HCT116 (cell line): ENCODE data around the gene ACTA2. TPM values are rescaled to one million over a fixed set of nuclear protein-coding genes. Genes with fewer than 3 reads are reported as not detected.

Experiments
- ATAC-seq: fragments of 200-7000 bp; cut with Tn5 transposase; 2 replicates; pipeline ENCODE4 v1.9.1; 2020; ENCODE audit warnings: mild to moderate bottlenecking, moderate library complexity
- BruUV-seq: library from RNA; stranded (reverse); fragments of 400-500 nt; replicated peaks from 2 replicates; lab custom pipeline; 2021; lab: Mats Ljungman, UMichigan
- CTCF ChIA-PET: fragments of 300-600 bp; sonication (Branson Sonifier 250); formaldehyde crosslinking; loops from one replicate; lab custom pipeline; 2021; ENCODE audit warnings: antibody characterized with exemption; lab: Charles Lee
- POLR2A ChIA-PET: fragments of 300-600, 350-600 bp; sonication (Branson Sonifier 250); formaldehyde crosslinking; loops from one replicate; lab custom pipeline; 2021; ENCODE audit warnings: antibody characterized with exemption; lab: Charles Lee
- RAD21 ChIA-PET, 2 experiments: fragments of 300-600 bp; sonication (Branson Sonifier 250); formaldehyde crosslinking; loops; one replicate each; lab custom pipeline; 2023; ENCODE audit warnings: low total read pairs in 2 of 2; ENCODE audit not compliant: uncharacterized antibody in 2 of 2, unreplicated experiment in 2 of 2, low non-redundant PET in 1 of 2; lab: Charles Lee
- DNase-seq: peaks from one replicate; pipeline ENCODE4 v3.0.0-alpha.2; 2010; ENCODE audit warnings: low read depth, low spot score
- H2AFZ ChIP-seq: fragments of 200-600 bp; shearing (Covaris generic), sonication (generic); 2 replicates; pipeline ENCODE4 v1.6.1; 2017; ENCODE audit warnings: low read depth, mixed run types, mixed read lengths, antibody characterized with exemption, low read length; ENCODE audit not compliant: poor library complexity, severe bottlenecking
- H3K27ac ChIP-seq: 2 replicates; pipeline ENCODE4 v1.5.1; 2012; ENCODE audit warnings: low read depth, low read length
- H3K27me3 ChIP-seq: fragments of 200-600 bp; sonication (generic); 2 replicates; pipeline ENCODE4 v1.6.1; 2016; ENCODE audit warnings: mixed run types, low read length, mixed read lengths; ENCODE audit not compliant: insufficient read depth
- H3K36me3 ChIP-seq, 2 experiments: fragments of 200-500 bp in 1 of 2; fragments of 200-600 bp in 1 of 2; sonication (Bioruptor generic) in 1 of 2; sonication (generic) in 1 of 2; 2 replicates each; pipeline versions ENCODE4 v1.5.1 to v1.6.1; 2014 to 2016; ENCODE audit warnings: low read length in 2 of 2, inconsistent platforms in 1 of 2, mixed read lengths in 1 of 2, mixed run types in 1 of 2; ENCODE audit not compliant: insufficient read depth in 2 of 2, control insufficient read depth in 1 of 2
- H3K4me1 ChIP-seq, 2 experiments: fragments of 200-600 bp in 1 of 2; sonication (generic) in 1 of 2; 2 replicates each; pipeline versions ENCODE4 v1.5.1 to v1.6.1; 2012 to 2017; ENCODE audit warnings: low read length in 2 of 2, inconsistent platforms in 1 of 2, mild to moderate bottlenecking in 1 of 2, mixed read lengths in 1 of 2, mixed run types in 1 of 2, moderate library complexity in 1 of 2; ENCODE audit not compliant: insufficient read depth in 2 of 2, control insufficient read depth in 1 of 2
- H3K4me2 ChIP-seq: fragments of 200-600 bp; sonication (generic); 2 replicates; pipeline ENCODE4 v1.6.1; 2017; ENCODE audit warnings: mixed run types, low read length, mixed read lengths
- H3K4me3 ChIP-seq, 2 experiments: fragments of 200-600 bp in 1 of 2; sonication (generic) in 1 of 2; replicated peaks in 1 of 2; 2 replicates each; pipeline ENCODE4 v1.5.1; 2011 to 2016; ENCODE audit warnings: low read length in 2 of 2, control low read depth in 1 of 2, low read depth in 1 of 2, mild to moderate bottlenecking in 1 of 2, mixed read lengths in 1 of 2, mixed run types in 1 of 2
- H3K79me2 ChIP-seq: fragments of 200-600 bp; sonication (generic); 2 replicates; pipeline ENCODE4 v1.6.1; 2017; ENCODE audit warnings: mild to moderate bottlenecking, mixed run types, low read length, moderate library complexity, mixed read lengths; ENCODE audit not compliant: insufficient read depth
- H3K9ac ChIP-seq: fragments of 200-600 bp; sonication (generic); 2 replicates; pipeline ENCODE4 v1.6.1; 2016; ENCODE audit warnings: low read length, mixed read lengths
- H3K9me2 ChIP-seq: fragments of 200-600 bp; sonication (generic), shearing (Covaris generic); 2 replicates; pipeline ENCODE4 v1.6.1; 2017; ENCODE audit warnings: mixed run types, mild to moderate bottlenecking, moderate library complexity; ENCODE audit not compliant: insufficient read depth
- H3K9me3 ChIP-seq, 2 experiments: fragments of 200-500 bp in 1 of 2; fragments of 200-600 bp in 1 of 2; sonication (Bioruptor generic) in 1 of 2; sonication (generic) in 1 of 2; 2 replicates each; pipeline ENCODE4 v1.6.1; 2014 to 2017; ENCODE audit warnings: low read length in 2 of 2, mixed read lengths in 2 of 2, inconsistent platforms in 1 of 2, low read depth in 1 of 2, mild to moderate bottlenecking in 1 of 2, mixed run types in 1 of 2, moderate library complexity in 1 of 2; ENCODE audit not compliant: control insufficient read depth in 1 of 2, insufficient read depth in 1 of 2
- H4K20me1 ChIP-seq: fragments of 200-600 bp; sonication (generic), shearing (Covaris generic); 2 replicates; pipeline ENCODE4 v1.6.1; 2017; ENCODE audit warnings: mixed run types, mild to moderate bottlenecking, moderate library complexity; ENCODE audit not compliant: insufficient read depth
- CBX3 ChIP-seq: IDR thresholded peaks from 2 replicates; pipeline ENCODE4 v1.6.1; 2012; ENCODE audit warnings: low read depth
- CEBPB ChIP-seq: IDR thresholded peaks from 2 replicates; pipeline ENCODE4 v1.6.1; 2012; ENCODE audit warnings: low read depth
- EGR1 ChIP-seq: IDR thresholded peaks from 2 replicates; pipeline ENCODE4 v1.6.1; 2012; ENCODE audit warnings: low read depth
- ELF1 ChIP-seq: IDR thresholded peaks from 2 replicates; pipeline ENCODE4 v1.6.1; 2012; ENCODE audit warnings: low read depth, borderline replicate concordance
- EZH2 ChIP-seq: fragments of 200-600 bp; sonication (generic); IDR thresholded peaks from 2 replicates; pipeline ENCODE4 v1.6.1; 2017; ENCODE audit warnings: antibody characterized with exemption, mixed run types
- EZH2phosphoT487 ChIP-seq: fragments of 200-600 bp; IDR thresholded peaks from 2 replicates; pipeline ENCODE4 v1.6.1; 2018; ENCODE audit warnings: antibody characterized with exemption, borderline replicate concordance
- JUND ChIP-seq: IDR thresholded peaks from 2 replicates; pipeline ENCODE4 v1.6.1; 2012
- POLR2A ChIP-seq: IDR thresholded peaks from 2 replicates; pipeline ENCODE4 v1.7.0; 2011; ENCODE audit warnings: borderline replicate concordance; ENCODE audit not compliant: insufficient read depth, insufficient read length; ENCODE audit errors: extremely low read depth
- POLR2AphosphoS5 ChIP-seq: IDR thresholded peaks from 2 replicates; pipeline ENCODE4 v1.6.1; 2011; ENCODE audit warnings: mild to moderate bottlenecking, low read depth, low read length, moderate library complexity
- RAD21 ChIP-seq: IDR thresholded peaks from 2 replicates; pipeline ENCODE4 v1.6.1; 2012; ENCODE audit warnings: low read depth, mild to moderate bottlenecking
- SIN3A ChIP-seq: IDR thresholded peaks from 2 replicates; pipeline ENCODE4 v1.6.1; 2012; ENCODE audit warnings: low read depth
- SP1 ChIP-seq: IDR thresholded peaks from 2 replicates; pipeline ENCODE4 v1.6.1; 2012; ENCODE audit warnings: low read depth
- YY1 ChIP-seq: IDR thresholded peaks from 2 replicates; pipeline ENCODE4 v1.6.1; 2011; ENCODE audit warnings: low read length, low read depth, moderate library complexity, mild to moderate bottlenecking; ENCODE audit not compliant: insufficient replicate concordance; ENCODE audit errors: extremely low read depth
- ZFX ChIP-seq: fragments of 450-650 bp; IDR thresholded peaks from 2 replicates; pipeline ENCODE4 v1.6.1; 2017
- ZNF274 ChIP-seq: fragments of 200-500 bp; sonication (Bioruptor generic); IDR thresholded peaks from 2 replicates; pipeline ENCODE4 v1.6.1; 2014; ENCODE audit warnings: mild to moderate bottlenecking, low read depth, low read length, inconsistent platforms
- intact Hi-C: fragments of 100-400 bp; cut with micrococcal nuclease; formaldehyde crosslinking; loops from 2 replicates; pipeline ENCODE4 v1.10.0; 2022
- total RNA-seq: library from RNA; stranded (reverse); gene quantifications from one replicate; pipeline ENCODE4 v1.2.1, GENCODE V29; 2021; ENCODE audit not compliant: unreplicated experiment
- TF ChIP-seq, protein P1 (sequence below), 3 experiments: fragments of 200-600 bp in 1 of 3; sonication (generic) in 1 of 3; IDR thresholded peaks in 2 of 3; conservative IDR thresholded peaks in 1 of 3; 2 replicates each; pipeline ENCODE4 v1.5.1; 2012 to 2017; ENCODE audit warnings: low read depth in 2 of 3, low read length in 2 of 3, antibody characterized with exemption in 1 of 3, borderline replicate concordance in 1 of 3, control low read depth in 1 of 3, mild to moderate bottlenecking in 1 of 3, mixed read lengths in 1 of 3, mixed run types in 1 of 3, moderate library complexity in 1 of 3; ENCODE audit not compliant: insufficient read depth in 1 of 3

The ACTA2 gene
- total RNA-seq, 1 experiment from 2014 or later: 9.4 TPM

DNA sequence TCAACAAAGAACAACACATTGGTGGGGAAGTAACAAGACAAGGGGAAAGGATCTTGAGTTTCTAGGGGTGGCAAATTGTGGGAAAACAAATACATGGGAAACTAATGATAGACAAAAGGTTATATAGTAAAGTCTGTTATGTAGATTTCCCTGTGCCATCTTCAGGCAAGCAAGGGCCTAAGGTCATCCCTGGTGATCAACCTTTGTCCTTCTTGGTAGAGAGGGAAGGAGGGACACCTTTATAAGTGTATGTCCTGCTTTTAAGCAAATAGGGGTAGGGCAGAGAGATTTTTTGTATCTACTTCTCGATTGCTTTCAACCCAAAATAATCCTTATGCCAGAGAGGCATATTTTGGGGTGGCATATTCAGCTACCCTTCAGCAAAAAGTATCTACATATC, 11.8 kb upstream of the ACTA2 start:
- intact Hi-C loops: no loop called here
- H3K79me2 ChIP-seq: no peaks in the 10 kb centered on the region
- H3K9me2 ChIP-seq: no peaks in the 10 kb centered on the region
- no peak overlapping the region for H3K4me3 ChIP-seq
- CTCF ChIA-PET: no interaction called here
- ATAC-seq: no peak
- H2AFZ ChIP-seq: no peak overlapping the region
- H3K4me2 ChIP-seq: no peak overlapping the region
- DNase-seq: no peak
- H3K9ac ChIP-seq: no peak overlapping the region
- H3K36me3 ChIP-seq: no peaks in the 10 kb centered on the region
- no peaks in the 10 kb centered on the region for H3K9me3 ChIP-seq
- H3K4me1 ChIP-seq: no peaks in the 10 kb centered on the region
- no peaks in the 10 kb centered on the region for H4K20me1 ChIP-seq
- TF ChIP-seq YY1 (no peak), RAD21 (no peak), POLR2AphosphoS5 (no peak), ZNF274 (no peak), CBX3 (no peak), POLR2A (no peak), JUND (no peak), EGR1 (no peak), CEBPB (no peak), EZH2 (no peak), SP1 (no peak), ZFX (no peak), SIN3A (no peak), ELF1 (no peak), EZH2phosphoT487 (no peak)
- TF ChIP-seq, protein P1, sequence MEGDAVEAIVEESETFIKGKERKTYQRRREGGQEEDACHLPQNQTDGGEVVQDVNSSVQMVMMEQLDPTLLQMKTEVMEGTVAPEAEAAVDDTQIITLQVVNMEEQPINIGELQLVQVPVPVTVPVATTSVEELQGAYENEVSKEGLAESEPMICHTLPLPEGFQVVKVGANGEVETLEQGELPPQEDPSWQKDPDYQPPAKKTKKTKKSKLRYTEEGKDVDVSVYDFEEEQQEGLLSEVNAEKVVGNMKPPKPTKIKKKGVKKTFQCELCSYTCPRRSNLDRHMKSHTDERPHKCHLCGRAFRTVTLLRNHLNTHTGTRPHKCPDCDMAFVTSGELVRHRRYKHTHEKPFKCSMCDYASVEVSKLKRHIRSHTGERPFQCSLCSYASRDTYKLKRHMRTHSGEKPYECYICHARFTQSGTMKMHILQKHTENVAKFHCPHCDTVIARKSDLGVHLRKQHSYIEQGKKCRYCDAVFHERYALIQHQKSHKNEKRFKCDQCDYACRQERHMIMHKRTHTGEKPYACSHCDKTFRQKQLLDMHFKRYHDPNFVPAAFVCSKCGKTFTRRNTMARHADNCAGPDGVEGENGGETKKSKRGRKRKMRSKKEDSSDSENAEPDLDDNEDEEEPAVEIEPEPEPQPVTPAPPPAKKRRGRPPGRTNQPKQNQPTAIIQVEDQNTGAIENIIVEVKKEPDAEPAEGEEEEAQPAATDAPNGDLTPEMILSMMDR (IDR thresholded peaks at IDR 0.05 in 2 of 3, conservative IDR thresholded peaks at IDR 0.05 in 1 of 3; ENCODE audit: borderline replicate concordance in 1 of 3, insufficient read depth in 1 of 3, low read depth in 2 of 3, low read length in 2 of 3): no peak
- RAD21 ChIA-PET: no interaction called here
- POLR2A ChIA-PET: no interaction called here
- no peak overlapping the region for H3K27ac ChIP-seq
- no TSS peak for BruUV-seq
- no peaks in the 10 kb centered on the region for H3K27me3 ChIP-seq
